NB4 (cell line): Measurements from ENCODE around the gene PXT1.

Experiments used
- DNase-seq: peaks from one replicate; pipeline ENCODE4 v3.0.0; 2010; ENCODE audit warnings: low read depth
- H3K4me3 ChIP-seq: one replicate; pipeline ENCODE4 v1.5.1; 2011; ENCODE audit warnings: mild to moderate bottlenecking, low read depth, low read length, moderate library complexity
- MYC ChIP-seq: IDR thresholded peaks from 2 replicates; pipeline ENCODE4 v1.6.1; 2011; ENCODE audit warnings: low read depth, low read length
- POLR2A ChIP-seq: IDR thresholded peaks from 2 replicates; pipeline ENCODE4 v1.6.1; 2011; ENCODE audit warnings: mild to moderate bottlenecking; ENCODE audit not compliant: insufficient read length; ENCODE audit errors: extremely low read depth
- TF ChIP-seq, protein P1 (sequence below): IDR thresholded peaks from 2 replicates; pipeline ENCODE4 v1.6.1; 2011; ENCODE audit warnings: low read depth, low read length
- TF ChIP-seq, protein P2 (sequence below): IDR thresholded peaks from one replicate; pipeline ENCODE4 v1.5.1; 2012; ENCODE audit warnings: low read depth, low read length

Gene PXT1

DNA sequence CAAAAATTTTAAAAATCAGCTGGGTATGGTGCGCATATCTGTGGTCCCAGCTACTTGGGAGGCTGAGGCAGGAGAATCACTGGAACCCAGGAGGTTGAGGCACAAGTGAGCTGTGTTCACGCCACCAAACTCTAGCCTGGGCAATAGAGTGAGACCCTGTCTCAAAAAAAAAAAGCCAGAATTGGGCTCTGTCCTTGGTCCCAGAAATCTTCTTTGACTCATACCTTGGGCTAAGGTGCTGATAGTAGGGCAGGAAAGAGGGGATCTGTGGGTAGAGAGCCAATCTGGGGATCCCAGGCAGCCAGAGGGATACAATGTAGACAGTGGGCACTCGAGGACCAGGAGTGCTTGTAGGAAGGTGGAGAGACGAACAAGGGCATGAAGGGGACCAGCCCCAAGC is 68.5 kb downstream of the PXT1 start:
- TF ChIP-seq, protein P1, sequence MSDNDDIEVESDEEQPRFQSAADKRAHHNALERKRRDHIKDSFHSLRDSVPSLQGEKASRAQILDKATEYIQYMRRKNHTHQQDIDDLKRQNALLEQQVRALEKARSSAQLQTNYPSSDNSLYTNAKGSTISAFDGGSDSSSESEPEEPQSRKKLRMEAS = no peak
- TF ChIP-seq MYC (no peak), POLR2A (no peak)
- TF ChIP-seq, protein P2, sequence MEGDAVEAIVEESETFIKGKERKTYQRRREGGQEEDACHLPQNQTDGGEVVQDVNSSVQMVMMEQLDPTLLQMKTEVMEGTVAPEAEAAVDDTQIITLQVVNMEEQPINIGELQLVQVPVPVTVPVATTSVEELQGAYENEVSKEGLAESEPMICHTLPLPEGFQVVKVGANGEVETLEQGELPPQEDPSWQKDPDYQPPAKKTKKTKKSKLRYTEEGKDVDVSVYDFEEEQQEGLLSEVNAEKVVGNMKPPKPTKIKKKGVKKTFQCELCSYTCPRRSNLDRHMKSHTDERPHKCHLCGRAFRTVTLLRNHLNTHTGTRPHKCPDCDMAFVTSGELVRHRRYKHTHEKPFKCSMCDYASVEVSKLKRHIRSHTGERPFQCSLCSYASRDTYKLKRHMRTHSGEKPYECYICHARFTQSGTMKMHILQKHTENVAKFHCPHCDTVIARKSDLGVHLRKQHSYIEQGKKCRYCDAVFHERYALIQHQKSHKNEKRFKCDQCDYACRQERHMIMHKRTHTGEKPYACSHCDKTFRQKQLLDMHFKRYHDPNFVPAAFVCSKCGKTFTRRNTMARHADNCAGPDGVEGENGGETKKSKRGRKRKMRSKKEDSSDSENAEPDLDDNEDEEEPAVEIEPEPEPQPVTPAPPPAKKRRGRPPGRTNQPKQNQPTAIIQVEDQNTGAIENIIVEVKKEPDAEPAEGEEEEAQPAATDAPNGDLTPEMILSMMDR = no peak
- DNase-seq = no peak
- H3K4me3 ChIP-seq = no peak overlapping the region

DNA sequence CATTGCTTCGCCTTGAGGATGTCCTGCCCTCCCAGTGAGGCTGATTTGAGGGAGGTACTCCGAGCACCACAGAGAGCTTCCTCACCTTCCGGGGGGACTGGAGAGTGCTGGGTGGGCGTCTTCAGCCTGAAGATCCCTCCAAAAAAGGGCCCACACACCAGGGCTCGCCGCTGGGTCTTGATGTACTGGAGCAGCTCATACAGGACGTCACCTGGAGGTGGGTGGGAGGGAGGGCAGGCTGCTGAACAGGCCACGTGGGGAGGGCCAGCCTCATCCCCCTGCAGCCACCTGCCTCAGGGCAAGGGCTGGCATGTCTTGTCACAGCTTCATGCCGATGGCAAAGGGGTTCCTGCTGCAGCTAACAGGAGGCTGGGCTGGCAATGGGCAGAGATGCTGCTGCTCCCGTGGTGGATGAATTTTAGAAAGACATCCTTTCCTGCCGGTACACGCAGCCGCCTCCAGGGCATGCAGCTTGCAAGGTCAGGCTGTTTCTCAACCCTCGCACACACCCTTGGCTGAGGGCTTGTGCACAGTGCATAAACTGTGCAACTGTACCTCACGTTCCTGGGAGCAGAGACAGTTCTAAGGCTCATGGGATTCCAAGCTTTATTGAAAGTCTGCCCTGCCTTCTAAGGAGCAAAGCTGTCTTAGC is 69.2 kb downstream of the PXT1 start:
- peak; percentile 66 for DNase-seq
- TF ChIP-seq MYC = no peak
- TF ChIP-seq, protein P1 = no peak
- TF ChIP-seq, protein P2 = no peak
- no peak for TF ChIP-seq POLR2A
- H3K4me3 ChIP-seq = no peak overlapping the region

DNA sequence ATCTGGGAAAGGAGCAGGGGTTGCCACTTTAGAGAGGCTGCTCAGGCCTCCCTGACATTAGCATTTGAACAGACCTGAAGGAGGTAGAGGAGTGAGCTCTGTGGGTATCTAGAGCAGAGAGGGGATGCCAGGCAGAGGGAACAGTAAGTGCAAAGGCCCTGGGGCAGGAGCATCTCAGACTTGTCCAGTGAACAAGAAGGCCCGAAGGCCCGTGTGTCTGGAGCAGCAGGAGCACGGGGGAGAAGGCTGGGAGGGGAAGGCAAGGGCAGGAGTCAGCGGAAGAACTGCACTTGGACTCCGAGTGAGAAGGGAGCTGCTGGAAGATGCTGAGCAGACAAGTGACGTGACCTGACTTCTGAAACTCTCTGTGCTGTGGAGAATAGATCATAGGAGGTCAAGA is 70.6 kb downstream of the PXT1 start:
- TF ChIP-seq MYC = no peak
- TF ChIP-seq POLR2A = no peak
- TF ChIP-seq, protein P1 = no peak
- TF ChIP-seq, protein P2 = no peak
- DNase-seq = no peak

DNA sequence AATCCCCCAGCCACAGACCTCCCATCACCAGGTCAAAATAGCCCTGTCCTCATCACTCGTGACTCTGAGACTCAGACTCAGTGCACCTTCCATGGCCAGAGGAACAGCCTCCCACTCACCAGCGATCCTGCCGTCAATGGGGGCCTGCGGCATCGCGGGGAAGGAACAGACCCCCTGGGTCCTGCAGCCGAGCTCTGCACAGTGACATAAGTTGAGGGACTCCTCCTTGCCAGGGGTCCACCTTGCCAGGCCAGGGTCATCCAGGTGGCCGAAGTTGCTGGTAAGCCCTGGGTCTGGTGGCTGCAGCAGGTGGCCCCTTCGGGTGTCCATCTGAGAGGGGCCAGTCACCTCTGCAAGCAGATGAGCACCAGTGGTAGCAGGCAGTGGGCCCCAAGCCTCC is 71.4 kb downstream of the PXT1 start:
- H3K4me3 ChIP-seq = no peak overlapping the region
- TF ChIP-seq MYC (no peak), POLR2A (no peak)
- TF ChIP-seq, protein P1 = no peak
- TF ChIP-seq, protein P2 = no peak
- no peak for DNase-seq

More for the DNA sequence above, 70.6 kb downstream of the PXT1 start:
- H3K4me3 ChIP-seq = no peak overlapping the region

DNA sequence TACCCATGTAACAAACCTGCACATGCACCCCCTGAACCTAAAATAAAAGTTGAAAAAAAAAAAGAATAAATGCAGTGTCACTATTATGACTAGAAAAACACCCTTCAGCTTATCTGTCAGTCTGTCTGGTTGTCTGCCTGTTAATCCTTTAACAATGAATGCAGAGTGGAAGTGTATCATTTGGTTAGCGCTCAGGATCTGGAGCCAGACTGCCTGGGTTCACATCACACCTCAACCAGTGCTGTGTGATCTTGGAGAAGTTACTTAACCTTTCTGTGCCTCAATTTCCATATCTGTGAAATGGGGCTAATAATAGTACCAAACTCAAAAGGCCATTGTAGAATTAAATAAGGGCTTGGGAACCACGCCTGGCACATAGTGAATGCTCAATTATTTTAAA is 72.0 kb downstream of the PXT1 start:
- TF ChIP-seq, protein P2 = no peak
- no peak for TF ChIP-seq POLR2A
- TF ChIP-seq MYC = no peak
- TF ChIP-seq, protein P1 = no peak
- no peak for DNase-seq
- no peak overlapping the region for H3K4me3 ChIP-seq
